SU-DHL-6 (cell line): ENCODE measurements around the gene SLC22A3.

Experiments used
- H2AFZ ChIP-seq: fragments of 200-600 bp; sonication (generic); 2 replicates; pipeline ENCODE4 v1.6.1; 2014; ENCODE audit warnings: low read depth, mild to moderate bottlenecking, moderate library complexity, mixed read lengths, antibody characterized with exemption, low read length; ENCODE audit not compliant: severe bottlenecking
- H3F3A ChIP-seq: fragments of 200-600 bp; shearing (Covaris generic); 2 replicates; pipeline ENCODE4 v1.6.0; 2016; ENCODE audit warnings: antibody characterized with exemption, mild to moderate bottlenecking; ENCODE audit not compliant: insufficient read depth
- H3K27ac ChIP-seq: fragments of 200-600 bp; sonication (generic); 2 replicates; pipeline ENCODE4 v1.5.1; 2016; ENCODE audit warnings: low read depth, mild to moderate bottlenecking, low read length, moderate library complexity, mixed read lengths
- H3K27me3 ChIP-seq: fragments of 200-600 bp; sonication (generic), shearing (Covaris generic); 2 replicates; pipeline ENCODE4 v1.6.0; 2014; ENCODE audit warnings: mild to moderate bottlenecking, low read length
- H3K36me3 ChIP-seq: fragments of 200-600 bp; sonication (generic); 2 replicates; pipeline ENCODE4 v1.6.1; 2014; ENCODE audit warnings: mild to moderate bottlenecking, low read length, mixed read lengths
- H3K4me2 ChIP-seq: fragments of 300-600, 200-600 bp; shearing (Covaris generic), sonication (generic); 2 replicates; pipeline ENCODE4 v1.6.0; 2014; ENCODE audit warnings: low read length, low read depth, mild to moderate bottlenecking; ENCODE audit not compliant: poor library complexity, severe bottlenecking
- H3K4me3 ChIP-seq: fragments of 200-600 bp; sonication (generic); 2 replicates; pipeline ENCODE4 v1.5.1; 2014; ENCODE audit warnings: antibody characterized with exemption, low read length, mild to moderate bottlenecking, mixed read lengths; ENCODE audit not compliant: insufficient read depth, poor library complexity, severe bottlenecking
- H3K79me2 ChIP-seq: fragments of 200-600 bp; sonication (generic); 2 replicates; pipeline ENCODE4 v1.6.1; 2014; ENCODE audit warnings: mild to moderate bottlenecking, low read length, moderate library complexity; ENCODE audit not compliant: insufficient read depth
- H3K9ac ChIP-seq: fragments of 200-600 bp; sonication (generic); 2 replicates; pipeline ENCODE4 v1.7.0; 2014; ENCODE audit warnings: mild to moderate bottlenecking, low read length
- H3K9me2 ChIP-seq: fragments of 200-600 bp; sonication (generic); replicated peaks from 2 replicates; pipeline ENCODE4 v1.6.1; 2014; ENCODE audit warnings: low read length; ENCODE audit not compliant: insufficient read depth
- H3K9me3 ChIP-seq: fragments of 200-600 bp; sonication (generic); 2 replicates; pipeline ENCODE4 v1.6.1; 2014; ENCODE audit warnings: low read length, mixed read lengths; ENCODE audit not compliant: insufficient read depth
- H4K20me1 ChIP-seq: fragments of 200-600 bp; sonication (generic); 2 replicates; pipeline ENCODE4 v1.6.1; 2014; ENCODE audit warnings: low read depth, mild to moderate bottlenecking, antibody characterized with exemption, low read length, moderate library complexity, mixed read lengths
- EZH2phosphoT487 ChIP-seq: fragments of 200-600 bp; sonication (generic), shearing (Covaris generic); conservative IDR thresholded peaks from 2 replicates; pipeline ENCODE4 v1.6.1; 2018; ENCODE audit warnings: mild to moderate bottlenecking, antibody characterized with exemption, low read length, moderate library complexity, mixed read lengths
- TF ChIP-seq, protein P1 (sequence below): fragments of 200-600 bp; sonication (generic); IDR thresholded peaks from one replicate; pipeline ENCODE4 v1.5.1; 2017; ENCODE audit warnings: antibody characterized with exemption, mild to moderate bottlenecking, low read length, moderate library complexity; ENCODE audit not compliant: insufficient read depth, poor library complexity, severe bottlenecking

SLC22A3 gene

DNA sequence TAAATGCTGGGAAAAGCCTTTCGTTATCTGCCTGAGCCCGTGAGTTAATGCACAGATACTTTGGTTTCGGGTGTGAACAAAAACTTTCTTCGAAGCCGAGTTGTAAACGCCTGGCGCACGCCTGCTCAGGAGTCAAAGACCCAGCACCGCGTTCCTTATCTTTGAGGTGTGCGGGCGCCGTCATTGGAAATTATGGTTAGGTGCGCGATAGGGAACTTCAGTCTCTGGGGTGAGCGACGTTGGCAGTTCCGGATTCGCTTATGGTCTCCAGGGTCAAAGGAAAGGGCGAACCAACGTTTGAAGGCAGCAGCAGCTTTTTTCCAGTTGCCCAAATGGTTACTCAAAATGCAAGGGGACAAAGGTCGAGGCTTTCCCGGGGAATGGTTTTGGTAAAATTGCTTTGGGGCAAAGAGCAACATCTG, 853 bp downstream of the SLC22A3 start:
- Histone ChIP-seq H3K4me3 (no peak overlapping the region), H3K27me3 (no peaks in the 10 kb centered on the region), H4K20me1 (no peaks in the 10 kb centered on the region), H2AFZ (no peak overlapping the region), H3K9ac (no peak overlapping the region), H3F3A (no peaks in the 10 kb centered on the region), H3K36me3 (no peaks in the 10 kb centered on the region), H3K79me2 (no peaks in the 10 kb centered on the region), H3K4me2 (no peak overlapping the region), H3K9me3 (no peaks in the 10 kb centered on the region), H3K9me2 (no peaks in the 10 kb centered on the region), H3K27ac (no peak overlapping the region)
- TF ChIP-seq, protein P1, sequence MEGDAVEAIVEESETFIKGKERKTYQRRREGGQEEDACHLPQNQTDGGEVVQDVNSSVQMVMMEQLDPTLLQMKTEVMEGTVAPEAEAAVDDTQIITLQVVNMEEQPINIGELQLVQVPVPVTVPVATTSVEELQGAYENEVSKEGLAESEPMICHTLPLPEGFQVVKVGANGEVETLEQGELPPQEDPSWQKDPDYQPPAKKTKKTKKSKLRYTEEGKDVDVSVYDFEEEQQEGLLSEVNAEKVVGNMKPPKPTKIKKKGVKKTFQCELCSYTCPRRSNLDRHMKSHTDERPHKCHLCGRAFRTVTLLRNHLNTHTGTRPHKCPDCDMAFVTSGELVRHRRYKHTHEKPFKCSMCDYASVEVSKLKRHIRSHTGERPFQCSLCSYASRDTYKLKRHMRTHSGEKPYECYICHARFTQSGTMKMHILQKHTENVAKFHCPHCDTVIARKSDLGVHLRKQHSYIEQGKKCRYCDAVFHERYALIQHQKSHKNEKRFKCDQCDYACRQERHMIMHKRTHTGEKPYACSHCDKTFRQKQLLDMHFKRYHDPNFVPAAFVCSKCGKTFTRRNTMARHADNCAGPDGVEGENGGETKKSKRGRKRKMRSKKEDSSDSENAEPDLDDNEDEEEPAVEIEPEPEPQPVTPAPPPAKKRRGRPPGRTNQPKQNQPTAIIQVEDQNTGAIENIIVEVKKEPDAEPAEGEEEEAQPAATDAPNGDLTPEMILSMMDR, result no peak
- TF ChIP-seq EZH2phosphoT487, result no peak

DNA sequence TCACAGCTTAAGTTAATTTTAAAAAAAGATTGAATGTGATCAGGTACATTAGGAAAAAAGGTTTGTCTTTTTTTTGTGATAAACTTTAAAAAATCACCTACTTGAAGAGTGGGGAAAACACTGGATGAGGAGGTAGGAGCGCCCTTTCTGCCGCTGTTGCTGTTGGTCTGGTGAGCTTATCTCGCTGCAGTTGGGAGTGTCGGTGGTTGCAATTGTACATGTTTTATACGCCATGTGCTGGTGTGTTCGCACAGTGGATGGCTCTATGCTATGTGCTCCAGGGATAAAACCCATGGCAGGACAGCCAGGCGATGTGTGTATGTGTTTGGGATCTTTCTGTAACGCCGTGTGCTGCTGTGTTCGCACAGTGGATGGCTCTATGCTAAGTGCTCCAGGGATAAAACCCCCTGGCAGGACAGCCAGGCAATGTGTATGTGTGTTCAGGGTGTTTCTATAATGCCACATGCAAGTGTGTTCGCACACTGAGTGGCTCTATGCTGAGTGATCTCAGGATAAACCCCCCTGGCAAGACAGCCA, 1.7 kb downstream of the SLC22A3 start:
- H2AFZ ChIP-seq, result no peak overlapping the region
- no peaks in the 10 kb centered on the region for H3K27me3 ChIP-seq
- H3K4me2 ChIP-seq, result no peak overlapping the region
- H3K9me2 ChIP-seq, result no peaks in the 10 kb centered on the region
- no peak overlapping the region for H3K9ac ChIP-seq
- no peaks in the 10 kb centered on the region for H3K79me2 ChIP-seq
- H3K36me3 ChIP-seq, result no peaks in the 10 kb centered on the region
- no peak overlapping the region for H3K4me3 ChIP-seq
- H3K27ac ChIP-seq, result no peak overlapping the region
- H4K20me1 ChIP-seq, result no peaks in the 10 kb centered on the region
- H3F3A ChIP-seq, result no peaks in the 10 kb centered on the region
- TF ChIP-seq EZH2phosphoT487, result no peak
- TF ChIP-seq, protein P1, result no peak
- H3K9me3 ChIP-seq, result no peaks in the 10 kb centered on the region

DNA sequence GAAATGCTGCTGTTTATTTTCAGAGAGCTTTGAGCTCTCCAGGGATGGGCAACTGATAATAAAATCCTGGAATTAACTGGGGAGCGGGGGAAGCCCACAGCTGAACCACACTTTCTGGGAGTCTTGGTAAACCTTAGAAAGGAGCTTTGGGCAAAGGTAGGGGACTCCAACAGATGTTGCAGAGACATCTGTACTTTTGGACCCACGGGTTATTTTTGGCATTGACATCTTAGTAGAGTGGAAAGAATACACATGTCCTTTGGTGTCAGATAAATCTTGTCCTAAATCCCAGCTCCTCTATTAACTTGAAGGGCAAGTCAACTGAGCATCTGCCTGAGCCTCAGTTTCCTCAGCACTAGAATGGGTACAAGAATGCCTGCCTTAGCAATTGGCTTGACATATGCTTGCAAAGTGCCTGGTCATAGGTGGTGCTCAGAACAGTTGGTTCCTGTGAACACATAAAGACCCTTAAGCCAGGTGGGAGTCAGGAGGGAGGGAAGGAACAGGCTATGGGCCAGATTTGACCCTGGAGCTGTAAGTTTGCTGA, 5.8 kb downstream of the SLC22A3 start:
- Histone ChIP-seq H3K27me3 (no peaks in the 10 kb centered on the region), H3K9ac (no peak overlapping the region), H3F3A (no peaks in the 10 kb centered on the region), H3K36me3 (no peaks in the 10 kb centered on the region), H2AFZ (no peak overlapping the region), H3K4me3 (no peak overlapping the region), H3K9me2 (no peaks in the 10 kb centered on the region), H3K79me2 (no peaks in the 10 kb centered on the region), H4K20me1 (no peaks in the 10 kb centered on the region), H3K27ac (no peak overlapping the region), H3K4me2 (no peak overlapping the region), H3K9me3 (no peaks in the 10 kb centered on the region)
- TF ChIP-seq, protein P1, result no peak
- no peak for TF ChIP-seq EZH2phosphoT487
